Stimulated activated CD4-positive, alpha-beta T cell treated with anti-CD3 and anti-CD28 coated beads, Interleukin-1b, Interleukin-23, amount 100 ng/mL, for 1 hour (primary cell): ENCODE measurements around the gene OR56B1.
"Not testable (repeated sequence)": the region's sequence is repeated elsewhere in the genome, so short reads cannot be mapped to it uniquely, and the experiment has no call there.

Source experiments
- DNase-seq, 2 donors: peaks; one replicate each; pipeline ENCODE4 v3.0.0-alpha.2; 2020; ENCODE audit warnings: low read depth in 2 of 2

Gene OR56B1

DNA sequence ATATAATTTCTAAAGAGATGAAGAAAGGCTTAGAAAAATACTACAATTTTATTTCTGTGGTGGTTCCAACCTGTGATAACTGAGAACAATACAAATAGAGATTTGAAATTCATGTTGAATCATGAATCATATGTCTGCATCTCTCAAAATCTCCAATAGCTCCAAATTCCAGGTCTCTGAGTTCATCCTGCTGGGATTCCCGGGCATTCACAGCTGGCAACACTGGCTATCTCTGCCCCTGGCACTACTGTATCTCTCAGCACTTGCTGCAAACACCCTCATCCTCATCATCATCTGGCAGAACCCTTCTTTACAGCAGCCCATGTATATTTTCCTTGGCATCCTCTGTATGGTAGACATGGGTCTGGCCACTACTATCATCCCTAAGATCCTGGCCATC, at the start of gene OR56B1:
TSS of gene OR56B1 (plus strand) at position 53 of the 400 bp plus-strand sequence. CDS start at position 122, 69 bp downstream.
- no peak for DNase-seq

DNA sequence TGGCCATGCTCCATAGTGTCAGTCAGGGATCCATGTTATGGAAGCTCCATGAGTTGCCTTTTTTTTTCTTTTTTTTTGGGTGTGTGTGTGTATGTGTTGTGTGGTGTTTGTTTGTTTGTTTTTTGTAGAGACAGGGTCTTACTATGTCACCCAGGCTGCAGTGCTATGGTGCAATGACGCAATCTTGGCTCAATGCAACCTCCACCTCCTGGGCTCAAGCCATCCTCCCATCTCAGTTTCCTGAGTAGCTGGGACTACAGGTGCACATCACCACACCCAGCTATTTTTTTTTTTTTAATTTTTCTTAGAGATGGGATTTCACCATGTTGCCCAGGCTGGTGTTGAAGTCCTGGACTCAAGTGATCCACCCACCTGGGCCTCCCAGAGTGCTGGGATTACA, 47.8 kb upstream of the OR56B1 start:
- no peak for DNase-seq

DNA sequence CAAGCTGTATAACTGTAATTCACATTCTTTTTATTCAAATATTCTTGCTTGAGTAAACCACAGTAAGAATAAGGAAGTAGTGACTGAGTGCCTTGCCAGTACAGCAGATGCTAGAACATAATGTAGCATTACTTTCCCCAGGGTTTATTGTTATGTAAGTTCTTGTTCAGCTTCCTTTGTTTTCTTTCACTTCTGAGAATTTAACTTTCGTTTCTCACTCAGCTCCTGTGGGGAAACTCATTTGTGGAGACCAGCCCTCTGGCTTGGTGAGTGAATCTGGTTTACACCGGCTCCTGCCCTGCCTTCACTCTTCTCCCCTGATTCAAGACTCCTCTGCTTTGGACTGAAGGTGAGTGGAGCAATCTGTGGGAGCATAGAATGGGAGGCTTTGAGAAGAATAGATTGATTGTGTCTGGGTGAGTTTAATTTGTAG, 46.7 kb upstream of the OR56B1 start, which contains the start of gene TRIM22:
TSS of gene TRIM22 (plus strand) at position 240 of the 433 bp plus-strand sequence. CDS start 6,443 bp downstream, outside the sequence.
- no peak for DNase-seq

DNA sequence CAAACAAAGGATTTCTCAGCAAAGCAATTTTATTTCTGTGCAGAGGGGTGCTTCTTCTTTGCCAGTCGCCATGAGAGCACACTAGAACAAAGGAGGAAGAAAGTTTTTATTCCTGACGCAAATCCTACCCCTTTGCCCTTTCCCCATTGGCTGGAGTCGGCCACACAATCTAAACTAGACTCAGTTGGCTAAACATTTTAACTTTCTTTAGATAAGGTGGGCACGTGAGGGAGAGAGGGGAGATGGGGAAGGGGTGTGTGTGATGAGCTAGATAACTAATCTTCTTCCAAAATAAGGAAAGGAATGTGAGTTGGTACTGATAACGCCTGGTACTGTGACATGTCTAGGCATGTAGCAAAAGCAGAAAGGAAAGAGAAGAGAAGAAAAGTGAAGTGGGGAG, 46.0 kb upstream of the OR56B1 start:
- no peak for DNase-seq

GRCh38 chr11:5690736-5691135, 45.5 kb upstream of the OR56B1 start:
- DNase-seq = no peak

GRCh38 chr11:5691238-5691963, 44.8 kb upstream of the OR56B1 start:
- DNase-seq = not testable (repeated sequence)

DNA sequence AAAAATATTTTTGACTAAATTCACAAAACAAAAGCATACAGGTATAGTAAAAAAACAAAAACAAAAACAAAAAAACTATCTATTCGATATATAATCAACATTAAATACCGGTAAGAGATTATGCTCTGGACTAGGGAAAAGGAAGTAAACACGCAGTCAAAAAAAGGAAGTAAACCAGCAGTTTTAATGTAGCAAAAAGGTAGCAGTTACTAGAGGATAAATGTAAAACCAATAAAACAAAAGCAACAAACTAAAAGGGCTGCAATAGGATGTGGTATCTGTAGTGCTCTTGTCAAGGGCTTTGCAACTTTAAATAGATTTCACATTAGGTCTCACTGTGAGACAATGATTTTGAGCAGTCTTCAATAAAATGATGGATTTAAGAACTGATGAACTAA, 44.3 kb upstream of the OR56B1 start:
- DNase-seq = no peak

GRCh38 chr11:5694642-5695041, 41.6 kb upstream of the OR56B1 start:
- no peak for DNase-seq

GRCh38 chr11:5695580-5695979, 40.7 kb upstream of the OR56B1 start:
- no peak for DNase-seq

DNA sequence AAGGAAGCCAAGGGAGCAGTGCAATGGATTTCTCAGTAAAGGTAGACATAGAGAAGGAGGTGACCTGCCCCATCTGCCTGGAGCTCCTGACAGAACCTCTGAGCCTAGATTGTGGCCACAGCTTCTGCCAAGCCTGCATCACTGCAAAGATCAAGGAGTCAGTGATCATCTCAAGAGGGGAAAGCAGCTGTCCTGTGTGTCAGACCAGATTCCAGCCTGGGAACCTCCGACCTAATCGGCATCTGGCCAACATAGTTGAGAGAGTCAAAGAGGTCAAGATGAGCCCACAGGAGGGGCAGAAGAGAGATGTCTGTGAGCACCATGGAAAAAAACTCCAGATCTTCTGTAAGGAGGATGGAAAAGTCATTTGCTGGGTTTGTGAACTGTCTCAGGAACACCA, 40.0 kb upstream of the OR56B1 start:
- DNase-seq = no peak

DNA sequence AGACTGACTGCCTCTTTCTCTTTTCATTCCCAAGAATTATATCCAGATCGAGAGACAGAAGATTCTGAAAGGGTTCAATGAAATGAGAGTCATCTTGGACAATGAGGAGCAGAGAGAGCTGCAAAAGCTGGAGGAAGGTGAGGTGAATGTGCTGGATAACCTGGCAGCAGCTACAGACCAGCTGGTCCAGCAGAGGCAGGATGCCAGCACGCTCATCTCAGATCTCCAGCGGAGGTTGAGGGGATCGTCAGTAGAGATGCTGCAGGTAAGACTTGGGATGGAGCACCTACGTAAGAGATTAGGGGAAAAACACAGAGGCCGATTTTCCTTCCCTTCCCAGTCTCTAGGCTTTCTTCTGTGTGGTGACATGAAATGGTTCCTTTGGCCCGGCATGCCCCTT, 38.0 kb upstream of the OR56B1 start:
- DNase-seq = no peak

DNA sequence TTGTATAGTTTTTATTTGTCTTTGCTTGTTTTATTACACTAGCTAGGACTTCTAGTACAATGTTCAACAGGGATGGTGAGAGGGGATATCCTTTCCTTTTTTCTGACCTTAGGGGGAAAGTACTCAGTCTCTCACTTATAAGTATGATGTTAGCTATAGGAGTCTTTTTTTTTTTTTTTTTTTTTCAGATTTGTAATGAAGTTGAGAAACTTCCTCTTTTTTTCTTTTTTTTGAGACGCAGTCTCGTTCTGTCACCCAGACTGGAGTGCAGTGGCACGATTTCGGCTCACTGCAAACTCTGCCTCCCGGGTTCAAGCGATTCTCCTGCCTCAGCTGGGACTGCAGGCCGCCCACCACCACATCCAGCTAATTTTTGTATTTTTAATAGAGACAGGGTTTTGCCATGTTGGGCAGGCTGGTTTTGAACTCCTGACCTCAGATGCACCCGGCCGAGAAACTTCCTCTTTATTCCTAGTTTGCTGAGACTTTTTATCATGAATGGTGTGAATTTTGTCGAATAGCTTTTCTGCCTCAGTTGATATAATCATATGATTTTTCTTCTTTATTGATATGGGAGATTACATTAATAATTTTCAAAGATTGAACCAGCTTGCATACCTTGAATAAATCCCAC, 35.7 kb upstream of the OR56B1 start:
- DNase-seq = no peak

- DNase-seq = no peak
Observed at GRCh38 chr11:5701055-5701577, 35.1 kb upstream of the OR56B1 start.

DNA sequence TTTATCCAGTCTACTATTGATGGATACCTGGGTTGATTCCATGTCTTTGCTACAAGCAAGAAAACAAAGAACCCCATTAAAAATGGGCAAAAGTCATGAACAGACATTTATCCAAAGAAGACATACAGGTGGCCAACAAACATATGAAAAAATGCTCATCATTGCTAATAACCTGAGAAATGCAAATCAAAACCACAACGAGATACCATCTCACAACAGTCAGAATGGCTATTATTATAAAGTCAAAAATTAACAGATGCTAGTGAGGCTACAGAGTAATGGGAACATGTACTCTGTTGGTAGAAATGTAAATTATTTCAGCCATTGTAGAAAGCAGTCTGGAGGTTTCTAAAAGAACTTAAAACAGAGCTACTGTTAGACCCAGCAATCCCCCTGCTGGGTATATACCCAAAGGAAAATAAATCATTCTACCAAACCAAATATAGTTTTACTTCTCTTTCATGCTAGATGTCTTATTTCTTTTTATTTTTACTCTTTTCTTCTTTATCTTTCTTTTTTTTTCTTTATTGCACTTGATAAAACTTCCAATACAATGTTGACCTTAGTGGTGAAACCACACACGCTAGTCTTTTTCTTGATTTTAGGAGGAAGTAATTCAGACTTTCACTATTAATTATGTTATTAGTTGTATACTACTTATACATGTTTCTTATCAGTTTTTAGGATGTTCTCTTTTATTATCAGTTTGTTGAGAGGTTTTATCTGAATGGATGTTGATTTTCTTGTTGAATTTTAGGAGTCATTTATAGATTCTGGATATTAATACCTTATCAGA, 32.3 kb upstream of the OR56B1 start:
- no peak for DNase-seq

DNA sequence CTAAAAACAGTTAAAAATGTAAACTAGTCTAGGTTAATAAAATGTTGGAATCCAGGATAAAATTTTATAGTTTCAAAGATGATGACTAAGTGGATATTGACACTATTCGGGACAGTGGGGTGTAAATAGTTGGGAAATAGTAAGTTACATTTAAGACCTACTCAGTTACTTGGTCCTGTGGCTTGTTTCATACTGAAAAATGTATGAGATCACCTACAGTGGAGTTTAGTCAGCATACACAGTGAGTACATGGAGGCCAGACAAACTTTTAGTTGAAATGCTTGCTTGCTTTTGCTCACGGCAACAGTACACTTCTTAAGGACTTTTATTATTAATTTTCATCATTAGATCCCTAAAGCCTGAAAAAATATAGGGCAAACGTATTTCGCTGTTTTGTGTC, 30.6 kb upstream of the OR56B1 start:
- no peak for DNase-seq

- no peak for DNase-seq
Observed at GRCh38 chr11:5712507-5712906, 23.7 kb upstream of the OR56B1 start.

- DNase-seq = no peak
Observed at GRCh38 chr11:5713695-5714094, 22.6 kb upstream of the OR56B1 start.

- not testable (repeated sequence) for DNase-seq
Observed at GRCh38 chr11:5716518-5716917, 19.7 kb upstream of the OR56B1 start.

DNA sequence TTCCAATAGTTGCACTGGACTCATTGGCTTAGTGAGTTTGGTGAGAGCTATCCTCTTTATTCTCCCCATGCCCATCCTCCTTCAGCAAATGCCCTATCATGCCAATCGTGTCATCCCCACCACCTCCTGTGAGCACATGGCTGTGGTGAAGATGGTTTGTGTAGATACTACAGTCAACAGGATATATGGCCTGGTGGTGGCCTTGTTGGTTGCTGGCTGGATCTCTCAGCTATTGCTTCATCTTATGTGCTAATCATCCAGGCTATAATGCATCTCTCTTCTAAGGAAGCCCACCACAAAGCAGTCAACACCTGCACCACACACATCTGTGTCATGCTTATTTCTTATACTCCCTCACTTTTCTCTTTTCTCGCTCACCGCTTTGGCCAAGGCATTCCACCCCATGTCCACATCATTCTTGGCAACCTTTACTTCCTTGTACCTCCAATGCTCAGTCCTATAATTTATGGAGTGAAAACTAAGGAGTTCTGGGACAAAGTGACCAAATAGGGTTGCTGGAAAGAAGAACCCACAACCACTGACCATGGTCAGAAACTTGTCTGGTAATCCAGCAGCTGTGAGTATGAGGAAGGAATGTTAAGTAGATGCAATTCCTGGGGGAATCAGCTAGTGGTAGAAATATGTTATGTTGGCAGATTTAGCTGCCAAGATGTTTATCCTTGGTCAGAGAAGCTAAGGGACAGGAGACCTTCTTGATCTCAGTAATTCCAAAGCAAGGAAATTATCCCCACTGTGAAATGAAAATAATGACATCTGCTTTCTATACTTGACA, 16.3 kb upstream of the OR56B1 start:
- no peak for DNase-seq

GRCh38 chr11:5722622-5723021, 13.6 kb upstream of the OR56B1 start:
- DNase-seq = no peak

- DNase-seq = no peak
Observed at GRCh38 chr11:5726351-5726750, 9.9 kb upstream of the OR56B1 start.
